NOMO-1 (cell line): Measurements from ENCODE around the gene ACBD6.
"Not testable (repeated sequence)": the region's sequence is repeated elsewhere in the genome, so short reads cannot be mapped to it uniquely, and the experiment has no call there.

Experiments
- DNase-seq, 2 experiments: peaks; one replicate each; lab custom pipeline; 2025; ENCODE audit not compliant: unreplicated experiment in 2 of 2; lab: John Stamatoyannopoulos, UW

The ACBD6 gene

DNA sequence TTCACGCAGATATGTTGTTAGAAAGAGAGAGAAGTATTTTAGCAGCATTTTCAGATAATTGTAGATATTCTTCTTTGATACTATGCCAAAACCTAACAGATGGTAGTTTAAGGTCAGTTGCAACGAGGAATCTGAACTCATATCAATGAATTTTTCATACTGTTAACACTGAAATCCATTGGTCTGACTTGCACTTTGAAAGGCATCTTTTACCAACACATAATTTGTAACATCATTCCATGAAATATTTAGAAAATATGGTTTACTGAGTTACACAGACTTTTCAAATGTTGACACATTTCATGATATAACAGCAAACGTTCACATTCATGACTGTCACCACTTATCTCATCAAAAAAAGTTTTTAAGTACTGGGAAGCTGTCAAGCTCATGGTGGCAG, 4.6 kb downstream of the ACBD6 start:
- no peak for DNase-seq

DNA sequence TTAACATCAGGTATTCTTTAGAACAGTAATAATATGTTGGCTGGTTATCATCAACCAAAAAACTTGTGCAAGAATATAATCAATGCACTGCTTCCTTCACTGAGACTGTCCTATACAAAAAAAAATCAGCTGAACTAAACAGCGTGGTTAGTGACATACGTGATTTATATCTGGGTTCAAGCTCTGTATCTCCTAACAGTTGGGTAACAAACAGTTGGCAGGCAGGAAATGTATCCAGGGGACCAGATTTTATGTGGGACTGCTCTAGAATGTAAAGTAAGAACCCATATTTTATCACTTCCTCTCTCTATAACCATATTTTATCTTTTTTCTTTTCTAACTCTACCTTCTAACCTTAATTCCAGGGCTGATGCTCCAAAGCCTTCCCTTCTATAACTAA, 8.0 kb downstream of the ACBD6 start:
- DNase-seq, result peak in 1 of 2 experiments; percentile 21

DNA sequence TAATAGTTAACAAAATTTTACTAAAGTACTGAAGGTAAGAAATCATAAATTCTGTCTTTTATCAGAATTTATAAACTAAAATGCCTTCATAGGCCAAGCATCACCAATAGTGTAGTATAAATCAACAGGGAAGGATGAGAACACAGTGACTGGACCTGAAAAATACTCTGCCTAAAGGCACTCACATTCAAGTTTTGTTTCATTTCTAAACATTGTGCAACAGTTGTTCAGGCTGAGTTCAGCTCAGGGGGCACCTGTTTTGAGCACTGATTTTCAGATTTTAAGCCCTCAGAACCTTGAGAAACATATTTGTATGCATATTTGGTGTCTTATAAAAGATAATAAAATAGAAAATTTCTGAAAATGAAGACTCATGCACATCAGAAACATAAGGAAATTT, 12.4 kb downstream of the ACBD6 start:
- DNase-seq, result no peak

DNA sequence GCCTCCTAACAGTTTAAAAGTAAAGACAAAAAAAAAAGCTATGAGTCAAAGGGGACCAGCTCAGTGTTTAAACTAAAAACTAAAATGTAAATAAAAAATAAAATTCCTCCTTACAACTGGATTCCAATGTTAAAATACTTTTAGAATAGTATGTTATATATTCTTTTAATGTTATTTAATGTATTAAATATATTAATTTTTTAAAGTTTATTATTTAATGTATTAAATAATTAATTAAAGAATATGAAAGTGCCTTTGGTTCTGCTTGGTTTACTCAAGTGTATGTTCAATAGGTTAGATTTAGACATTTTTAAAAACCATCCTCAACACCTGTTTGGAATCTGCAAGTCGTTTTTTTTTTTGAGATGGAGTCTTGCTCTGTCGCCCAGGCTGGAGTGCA, 13.1 kb downstream of the ACBD6 start:
- no peak for DNase-seq

DNA sequence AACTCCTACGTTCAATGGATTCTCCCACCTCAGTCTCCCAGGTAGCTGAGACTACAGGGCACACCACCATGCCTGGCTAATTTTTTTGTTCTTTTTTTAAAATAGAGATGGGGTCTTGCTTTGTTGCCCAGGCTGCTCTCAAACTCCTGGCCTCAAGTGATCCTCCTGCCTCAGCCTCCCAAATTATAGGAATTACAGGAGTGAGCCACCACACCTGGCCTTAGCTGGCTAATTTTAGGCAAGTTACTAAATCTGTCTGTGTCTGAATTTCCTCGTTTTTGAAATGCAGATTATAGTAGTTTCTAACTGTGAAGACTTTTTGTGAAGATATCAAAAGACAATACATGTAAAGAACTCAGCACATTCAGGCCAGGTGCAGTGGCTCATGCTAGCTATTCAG, 13.7 kb downstream of the ACBD6 start:
- DNase-seq, result no peak

DNA sequence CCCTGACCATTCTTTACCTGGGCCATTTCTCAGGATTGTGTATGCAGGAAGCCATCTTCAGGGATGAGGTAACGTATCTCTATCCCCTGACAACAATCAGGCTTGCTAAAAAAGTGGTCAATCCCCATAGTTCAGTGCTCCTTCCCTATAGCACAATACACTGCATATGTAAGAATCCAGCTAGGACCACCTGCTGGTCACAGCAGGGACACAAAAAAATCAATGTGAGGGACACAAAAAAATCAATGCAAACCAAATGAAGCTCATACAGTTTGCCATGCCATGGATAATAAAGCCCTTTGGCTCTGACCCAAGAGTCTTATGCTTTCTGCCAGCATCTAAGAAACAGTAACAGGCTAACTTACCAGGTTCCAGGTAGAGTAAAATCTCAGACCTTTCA, 16.3 kb downstream of the ACBD6 start:
- DNase-seq, result no peak

DNA sequence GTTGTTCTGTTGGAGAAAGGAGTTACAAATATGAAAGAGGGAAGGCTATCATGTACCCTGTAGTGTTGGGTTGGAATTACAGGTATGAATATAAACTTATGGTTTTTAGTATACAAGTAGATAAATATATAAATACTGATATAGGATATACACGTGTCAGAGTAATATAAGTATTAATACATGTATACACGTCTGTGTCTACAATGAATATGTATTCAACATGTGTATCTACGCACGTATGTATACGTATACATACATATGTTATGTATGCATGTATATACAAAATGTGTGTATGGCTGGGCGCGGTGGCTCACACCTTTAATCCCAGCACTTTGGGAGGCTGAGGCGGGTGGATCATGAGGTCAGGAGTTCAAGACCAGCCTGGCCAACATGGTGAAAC, 17.9 kb downstream of the ACBD6 start:
- no peak for DNase-seq

DNA sequence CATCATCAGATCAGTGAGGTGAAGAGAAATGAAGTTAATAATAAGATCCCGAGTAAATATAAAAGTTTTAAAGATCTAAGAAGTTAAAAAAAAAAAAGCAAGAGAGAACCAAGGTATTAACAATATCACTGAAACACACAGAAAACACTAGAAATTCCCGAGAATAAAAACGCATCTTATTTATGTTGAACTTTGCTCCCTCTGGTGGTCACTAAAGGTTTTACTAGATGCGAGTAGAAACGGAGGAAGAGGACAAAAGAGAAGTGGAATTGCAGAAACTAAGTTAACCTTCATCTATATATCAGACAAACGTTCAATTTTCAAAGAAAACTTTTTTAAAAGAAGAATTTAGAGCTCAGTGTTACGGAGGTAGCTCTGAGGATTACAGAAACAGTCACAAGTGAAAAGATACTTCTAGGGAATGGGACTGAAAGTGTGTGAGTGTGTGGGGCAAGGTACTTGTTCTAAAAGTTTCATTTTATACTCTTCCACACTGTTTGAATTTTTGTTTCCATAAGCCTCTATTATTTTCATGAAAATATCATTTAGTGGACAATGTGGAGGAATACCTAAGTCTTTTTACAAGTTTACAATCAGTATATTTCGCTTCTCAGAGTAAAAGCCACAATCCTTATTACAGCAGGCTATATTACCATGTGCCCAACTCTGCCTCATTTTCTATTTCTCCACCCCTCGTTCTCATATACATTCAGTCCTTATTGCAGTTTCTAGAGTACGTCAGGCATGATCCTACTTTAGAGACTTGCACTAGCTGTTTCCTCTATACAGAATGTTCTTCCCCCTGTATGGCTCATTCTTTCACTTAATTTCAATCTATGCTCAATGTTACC, 19.7 kb downstream of the ACBD6 start:
- peak in 1 of 2 experiments; percentile 78 for DNase-seq

DNA sequence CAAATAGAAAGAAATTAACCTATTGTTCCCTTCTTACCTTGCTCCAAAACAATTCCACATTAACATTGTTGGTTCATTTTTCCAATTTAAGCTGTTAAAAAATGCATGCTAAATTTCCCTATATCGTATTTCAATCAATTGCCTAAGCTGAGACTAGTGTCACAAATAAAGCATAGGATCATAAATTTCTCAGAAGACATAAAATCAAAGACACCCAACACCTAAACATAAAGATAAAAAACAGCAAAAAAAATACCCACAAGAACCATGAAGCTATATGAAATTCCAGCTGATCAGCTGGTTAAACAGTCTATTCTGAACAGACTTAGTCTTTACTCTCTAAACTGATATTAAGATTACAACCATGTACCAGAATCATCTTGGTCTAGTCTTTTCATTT, 32.3 kb downstream of the ACBD6 start:
- DNase-seq, result no peak

DNA sequence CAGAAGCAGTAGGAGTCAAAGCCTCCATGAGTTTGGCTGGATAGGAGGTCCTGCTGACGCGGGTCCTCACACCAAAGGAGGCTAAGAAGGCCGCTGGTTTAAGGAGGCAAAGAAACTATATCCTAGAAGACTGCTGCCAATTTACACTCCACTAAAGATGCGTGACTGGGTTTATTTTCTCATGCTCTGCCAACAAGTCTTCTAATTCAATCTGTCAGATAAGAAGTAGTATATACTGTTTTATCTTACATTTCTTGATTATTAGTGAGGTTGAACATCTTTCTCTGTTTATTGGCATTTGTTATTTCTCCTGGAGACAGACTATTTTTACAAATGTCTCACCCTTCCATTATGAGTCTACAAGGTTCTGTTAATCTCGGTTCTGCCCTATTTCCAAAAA, 34.1 kb downstream of the ACBD6 start:
- no peak for DNase-seq

DNA sequence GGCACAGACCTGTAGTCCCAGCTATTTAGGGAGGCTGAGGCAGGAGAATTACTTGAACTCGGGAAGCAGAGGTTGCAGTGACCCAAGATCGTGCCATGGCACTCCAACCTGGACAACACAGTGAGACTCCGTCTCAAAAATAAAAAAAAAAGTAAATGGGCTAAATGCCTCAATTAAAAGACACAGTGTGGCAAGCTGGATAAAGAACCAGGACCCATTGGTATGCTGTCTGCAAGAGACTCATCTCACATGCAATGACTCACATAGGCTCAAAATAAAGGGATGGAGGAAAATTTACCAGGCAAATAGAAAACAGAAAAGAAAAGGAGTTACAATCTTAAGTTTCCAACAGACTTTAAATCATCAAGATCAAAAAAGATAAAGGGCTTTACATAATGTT, 40.3 kb downstream of the ACBD6 start:
- no peak for DNase-seq

DNA sequence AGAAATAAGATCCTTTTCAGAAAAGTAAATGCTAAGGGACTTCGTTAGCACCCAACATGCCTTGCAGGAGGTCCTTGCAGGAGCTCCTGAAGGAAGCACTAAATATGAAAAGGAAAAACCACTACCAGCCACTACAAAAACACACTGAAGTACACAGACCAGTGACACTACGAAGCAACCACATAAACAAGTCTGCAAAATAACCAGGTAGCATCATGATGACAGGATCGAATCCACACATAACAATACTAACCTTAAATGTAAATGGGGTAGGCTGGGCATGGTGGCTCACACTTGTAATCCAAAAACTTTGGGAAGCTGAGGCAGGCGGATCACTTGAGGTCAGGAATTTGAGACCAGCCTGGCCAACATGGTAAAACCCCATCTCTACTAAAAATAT, 40.7 kb downstream of the ACBD6 start:
- DNase-seq, result not testable (repeated sequence)

DNA sequence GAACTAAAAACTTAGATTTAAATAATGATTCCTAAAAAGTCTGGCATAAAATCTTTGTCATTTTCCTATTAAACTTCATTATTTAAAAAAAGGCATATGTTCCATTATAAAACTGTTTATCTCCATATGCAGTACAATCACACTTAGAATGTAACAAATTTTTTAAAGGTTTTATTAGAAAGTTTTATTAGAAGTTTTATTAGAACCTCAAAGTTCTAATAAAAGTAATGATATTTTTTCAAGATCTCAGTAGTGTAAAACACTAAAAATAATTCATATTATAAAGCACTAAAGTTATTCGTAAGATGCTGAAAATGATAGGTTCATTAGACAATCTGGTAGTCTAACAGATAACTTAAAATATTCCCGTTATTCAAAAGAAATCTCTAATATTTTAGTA, 43.6 kb downstream of the ACBD6 start:
- DNase-seq, result no peak

DNA sequence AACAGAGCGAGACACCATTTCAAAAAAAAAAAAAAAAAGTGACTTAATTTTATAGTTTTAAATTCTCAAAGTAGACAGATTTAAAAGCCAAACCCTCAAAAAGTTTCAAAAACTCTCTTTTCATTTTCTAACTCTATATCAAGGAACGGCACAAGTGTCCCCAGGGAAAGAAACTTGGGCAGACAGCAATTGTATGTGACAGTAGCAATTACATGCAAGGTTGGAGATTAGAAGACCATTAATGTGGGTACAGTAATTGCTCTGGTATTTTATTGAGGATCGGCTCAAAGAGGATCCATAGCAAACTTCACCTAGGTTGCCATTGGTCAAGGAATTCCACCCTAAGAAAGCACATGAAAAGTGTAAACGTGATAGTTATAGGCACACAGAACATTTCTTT, 46.2 kb downstream of the ACBD6 start:
- no peak for DNase-seq

DNA sequence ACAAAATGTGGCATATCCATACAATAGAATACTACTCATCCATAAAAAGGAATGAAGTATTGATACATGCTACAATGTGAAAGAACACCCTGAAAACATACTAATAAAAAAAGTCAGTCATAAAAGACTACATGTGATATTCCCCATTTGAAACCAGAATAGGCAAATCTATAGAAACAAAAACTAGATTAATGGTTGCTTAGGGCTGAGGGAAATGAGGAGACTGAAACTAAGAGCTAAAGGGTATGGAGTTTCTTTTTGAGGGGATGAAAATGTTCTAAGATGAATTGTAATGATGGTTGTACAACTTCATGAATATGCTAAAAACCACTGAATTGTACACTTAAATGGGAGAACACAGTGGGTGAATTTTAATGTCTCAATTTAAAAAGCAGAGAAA, 50.9 kb downstream of the ACBD6 start:
- DNase-seq, result no peak

DNA sequence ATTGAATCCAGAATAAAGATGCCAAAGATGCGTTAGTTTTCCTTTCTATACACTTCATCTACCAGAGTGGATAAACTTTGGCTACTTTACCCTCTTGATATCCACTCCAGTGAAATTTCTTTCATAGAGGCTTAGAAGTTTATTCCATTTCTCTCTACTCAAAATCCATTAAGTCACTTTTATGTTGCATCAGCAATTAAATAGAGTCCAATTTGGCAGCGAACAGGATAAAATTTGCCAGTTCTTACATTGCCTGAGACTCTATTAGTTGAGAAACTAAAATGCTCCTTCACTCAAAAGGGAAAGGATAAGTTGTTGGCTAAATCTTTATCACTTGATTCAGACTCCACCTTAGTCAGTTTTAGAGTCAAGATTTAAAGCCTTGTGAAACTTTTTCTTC, 57.9 kb downstream of the ACBD6 start:
- no peak for DNase-seq

DNA sequence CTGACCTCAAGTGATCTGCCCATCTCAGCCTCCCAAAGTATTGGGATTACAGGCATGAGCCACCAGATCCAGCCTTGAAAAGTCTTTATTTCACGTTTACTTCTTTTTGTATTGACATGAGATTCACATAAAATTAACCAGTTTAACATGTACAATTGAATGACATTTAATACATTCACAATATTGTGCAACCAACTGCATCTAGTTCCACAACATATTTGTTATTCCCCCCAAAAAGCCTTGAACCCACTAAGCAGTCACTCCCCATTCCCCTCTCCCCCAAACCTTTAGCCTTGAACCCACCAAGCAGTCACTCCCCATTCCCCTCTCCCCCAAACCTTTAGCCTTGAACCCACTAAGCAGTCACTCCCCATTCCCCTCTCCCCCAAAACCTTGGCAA, 62.0 kb downstream of the ACBD6 start:
- DNase-seq, result no peak

DNA sequence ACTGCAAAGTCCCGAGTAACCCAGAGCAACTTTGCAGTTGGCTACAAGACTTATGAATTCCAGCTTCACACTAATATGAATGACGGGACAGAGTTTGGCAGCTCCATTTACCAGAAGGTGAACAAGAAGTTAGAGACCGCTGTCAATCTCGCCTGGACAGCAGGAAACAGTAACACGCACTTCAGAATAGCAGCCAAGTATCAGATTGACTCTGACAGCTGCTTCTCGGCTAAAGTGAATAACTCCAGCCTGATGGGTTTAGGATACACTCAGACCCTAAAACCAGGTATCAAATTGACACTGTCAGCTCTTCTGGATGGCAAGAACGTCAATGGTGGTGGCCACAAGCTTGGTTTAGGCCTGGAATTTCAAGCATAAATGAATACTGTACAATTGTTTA, 66.8 kb downstream of the ACBD6 start:
- no peak for DNase-seq

DNA sequence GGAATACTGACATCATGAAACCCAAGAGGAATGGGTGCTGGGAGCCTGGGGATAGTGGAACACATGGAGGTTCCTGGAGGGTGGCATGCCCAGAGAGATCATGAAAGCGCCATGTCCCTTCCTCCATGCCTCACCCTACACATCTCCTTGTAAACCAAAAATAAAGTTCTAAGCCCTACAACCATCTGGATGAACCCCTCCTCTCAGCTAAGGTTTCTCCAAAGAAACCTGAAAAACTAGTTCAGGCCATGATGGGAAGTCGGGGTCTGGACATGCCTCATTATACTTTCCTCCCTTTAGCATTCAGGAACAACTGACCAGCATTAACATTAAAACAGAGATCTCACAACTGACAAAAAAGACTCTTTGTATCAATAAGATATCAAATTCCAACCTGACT, 68.5 kb downstream of the ACBD6 start:
- DNase-seq, result no peak

DNA sequence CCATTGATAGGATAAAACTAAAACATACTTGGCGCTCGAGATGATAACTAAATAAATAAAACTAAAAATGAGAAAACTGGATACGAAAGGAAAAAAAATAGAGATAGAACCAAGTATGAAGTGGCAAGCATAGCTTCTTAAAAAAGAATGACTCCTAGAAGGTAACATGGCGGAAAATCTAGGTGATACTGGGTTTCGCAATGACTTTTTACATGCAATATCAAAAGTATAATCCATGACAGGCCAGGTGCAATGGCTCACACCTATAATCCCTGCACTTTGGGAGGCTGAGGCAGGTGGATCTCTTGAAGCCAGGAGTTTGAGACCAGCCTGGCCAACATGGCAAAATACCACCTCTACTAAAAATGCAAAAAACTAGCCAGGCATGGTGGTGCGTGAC, 70.7 kb downstream of the ACBD6 start:
- no peak for DNase-seq

DNA sequence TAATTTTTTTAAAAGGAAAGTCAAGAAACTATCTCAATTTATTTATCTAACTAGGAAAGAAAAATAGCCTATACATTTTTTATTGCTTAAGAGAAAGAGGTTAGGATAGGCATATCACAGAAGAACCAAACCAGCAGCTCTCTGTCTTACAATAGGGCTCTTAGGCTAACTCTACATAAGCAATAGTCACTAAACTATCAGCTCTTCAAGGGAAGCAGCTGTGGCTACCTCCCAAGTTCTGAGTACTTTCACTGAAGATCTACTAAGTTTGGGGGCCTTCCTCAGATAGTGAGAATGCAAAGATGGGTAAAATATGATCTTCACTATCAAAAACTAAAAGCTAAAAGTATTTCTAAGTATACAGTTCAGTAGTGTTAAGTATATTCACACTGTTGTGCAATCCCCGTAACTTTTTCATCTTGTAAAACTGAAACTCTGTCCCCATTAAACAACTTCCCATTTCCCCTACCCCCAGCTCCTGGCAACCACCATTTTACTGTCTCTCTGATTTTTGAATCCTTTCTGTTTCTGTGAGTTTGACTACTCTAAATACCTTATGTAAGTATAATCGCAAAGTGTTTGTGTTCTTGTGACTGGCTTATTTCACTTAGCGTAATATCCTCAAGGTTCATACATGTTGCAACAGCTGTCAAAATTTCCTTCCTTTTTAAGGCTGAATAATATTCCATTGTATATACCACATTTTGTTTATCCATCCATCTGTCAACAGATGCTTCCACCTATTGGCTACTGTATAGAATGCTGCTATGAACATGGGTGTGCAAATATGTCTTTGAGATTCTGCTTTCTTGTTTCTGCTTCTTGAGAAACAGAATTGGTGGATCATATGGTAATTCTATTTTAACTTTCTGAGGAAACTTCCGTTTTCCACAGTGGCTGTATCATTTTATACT, 73.3 kb downstream of the ACBD6 start:
- peak; percentile 74 to 90 for DNase-seq

DNA sequence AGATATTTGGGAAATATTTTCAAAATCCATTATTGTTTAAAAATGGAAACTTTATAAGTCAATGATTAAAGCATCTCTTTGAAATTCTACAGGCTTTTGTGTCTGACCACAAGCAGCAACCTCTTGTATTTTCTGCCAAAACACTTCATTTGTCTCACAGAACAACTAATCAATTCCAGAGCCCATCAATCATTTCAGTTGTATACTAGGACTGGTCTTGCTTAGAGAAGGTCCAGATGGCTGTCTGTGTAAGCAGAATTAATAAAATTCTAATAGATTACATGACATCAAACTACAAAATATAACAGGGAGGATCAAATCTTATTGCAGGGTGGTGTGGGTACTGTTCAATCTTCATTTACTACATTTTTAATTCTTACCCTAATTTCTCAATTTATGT, 76.4 kb downstream of the ACBD6 start:
- DNase-seq, result no peak
